HG03159 (cell line): ENCODE data around the gene KCNT1.

ENCODE experiments used
- ATAC-seq: cut with Tn5 transposase; IDR thresholded peaks from one replicate; pipeline ENCODE4 v1.9.1; 2021; ENCODE audit warnings: mild to moderate bottlenecking, moderate library complexity; ENCODE audit not compliant: unreplicated experiment

Gene KCNT1

DNA sequence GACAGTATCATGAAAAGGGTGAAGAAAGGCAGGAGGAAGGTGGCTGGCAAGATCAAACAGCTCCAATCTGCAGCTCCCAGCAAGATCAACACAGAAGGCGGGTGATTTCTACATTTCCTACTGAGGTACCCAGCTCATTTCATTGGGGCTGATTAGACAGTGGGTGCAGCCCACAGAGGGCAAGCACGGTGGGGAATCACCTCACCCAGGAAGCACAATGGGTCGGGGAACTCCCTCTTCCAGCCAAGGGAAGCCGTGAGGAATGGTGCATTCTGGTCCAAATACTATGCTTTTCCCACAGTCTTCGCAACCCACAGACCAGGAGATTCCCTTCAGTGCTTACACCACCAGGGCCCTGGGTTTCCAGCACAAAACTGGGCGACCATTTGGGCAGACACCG lies 138.6 kb downstream of the KCNT1 start:
- no peak for ATAC-seq
